Tibial artery (tissue), 4 donors: ENCODE measurements around the gene SCRN2.

Source experiments
- DNase-seq, 2 donors: peaks; one replicate each; pipeline ENCODE4 v3.0.0-alpha.2; 2019
- H3K27ac ChIP-seq, 2 donors: fragments of 200-600 bp; sonication (generic) in 1 of 2; 1 replicate in 1 of 2; 2 replicates in 1 of 2; pipeline ENCODE4 v1.5.1; 2018 to 2019; ENCODE audit warnings: mild to moderate bottlenecking in 1 of 2
- H3K27me3 ChIP-seq, 2 donors: fragments of 200-600 bp; sonication (generic) in 1 of 2; one replicate each; pipeline versions ENCODE4 v1.5.1 to v1.6.0; 2016 to 2019
- H3K36me3 ChIP-seq, 3 donors: fragments of 200-600 bp; sonication (generic) in 2 of 3; one replicate each; pipeline ENCODE4 v1.5.1; 2016 to 2019; ENCODE audit warnings: mild to moderate bottlenecking in 2 of 3
- H3K4me1 ChIP-seq, 4 donors: fragments of 200-600 bp; sonication (generic) in 2 of 4; 1 replicate in 3 of 4; 2 replicates in 1 of 4; pipeline ENCODE4 v1.5.1; 2016 to 2019
- H3K4me3 ChIP-seq, 2 donors: fragments of 200-600 bp; sonication (generic) in 1 of 2; 1 replicate in 1 of 2; 2 replicates in 1 of 2; pipeline ENCODE4 v1.5.1; 2018 to 2019; ENCODE audit warnings: mild to moderate bottlenecking in 2 of 2
- H3K9me3 ChIP-seq, 3 donors: fragments of 200-600 bp; sonication (generic) in 1 of 3; one replicate each; pipeline ENCODE4 v1.5.1; 2016 to 2019
- intact Hi-C: fragments of 100-400 bp; cut with DNase I; formaldehyde crosslinking; loops from one replicate; pipeline ENCODE4 v1.15.0; 2023; ENCODE audit warnings: low total_unique reads
- TF ChIP-seq, protein P1 (sequence below), 2 experiments: fragments of 200-600 bp in 1 of 2; fragments of 450-650 bp in 1 of 2; IDR thresholded peaks; one replicate each; pipeline ENCODE4 v1.5.1; 2017 to 2019; ENCODE audit warnings: antibody characterized with exemption in 2 of 2, mild to moderate bottlenecking in 1 of 2, moderate library complexity in 1 of 2

The SCRN2 gene

DNA sequence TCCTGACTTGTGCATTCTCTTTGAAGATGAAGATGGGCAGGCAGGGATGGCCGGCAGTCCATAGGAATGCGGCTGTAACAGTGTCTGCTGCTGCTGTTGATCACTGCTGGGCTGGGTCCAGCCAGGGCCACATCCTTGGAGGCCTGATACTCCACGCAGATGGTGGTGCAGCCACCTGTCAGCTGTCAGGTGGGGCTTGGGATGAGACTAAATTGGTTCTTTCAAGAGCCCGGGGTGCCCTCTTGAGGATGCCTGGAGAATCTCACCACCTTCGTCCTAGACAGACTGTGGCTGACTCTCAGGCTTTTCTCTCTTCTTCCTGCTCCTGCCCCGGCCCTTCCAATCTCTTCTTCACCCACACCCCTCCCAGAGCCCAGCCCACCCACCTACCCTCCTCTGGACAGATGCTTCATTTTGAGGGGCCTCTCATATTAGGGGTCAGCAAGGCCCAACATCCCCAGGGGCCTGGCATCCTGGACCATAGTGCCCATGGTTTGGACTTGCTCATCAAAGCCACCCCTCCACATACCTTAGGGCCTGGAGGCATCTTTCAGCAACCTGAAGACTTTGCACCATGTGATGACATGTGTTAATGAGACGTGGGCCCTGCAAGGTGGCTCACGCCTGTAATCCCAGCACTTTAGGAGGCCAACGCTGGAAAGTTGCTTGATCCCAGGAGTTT, 38.6 kb downstream of the SCRN2 start:
- Histone ChIP-seq H3K4me1 (peaks cover 0 to 5% (median 0%) of the 10 kb centered on the region in 4 donors), H3K9me3 (no peaks in the 10 kb centered on the region), H3K4me3 (no peak overlapping the region), H3K36me3 (peaks cover 0 to 11% (median 10%) of the 10 kb centered on the region in 3 donors), H3K27ac (no peak overlapping the region), H3K27me3 (peaks cover 0 to 37% of the 10 kb centered on the region in 2 donors)
- intact Hi-C loops: no loop called here
- no peak for DNase-seq
- TF ChIP-seq, protein P1, sequence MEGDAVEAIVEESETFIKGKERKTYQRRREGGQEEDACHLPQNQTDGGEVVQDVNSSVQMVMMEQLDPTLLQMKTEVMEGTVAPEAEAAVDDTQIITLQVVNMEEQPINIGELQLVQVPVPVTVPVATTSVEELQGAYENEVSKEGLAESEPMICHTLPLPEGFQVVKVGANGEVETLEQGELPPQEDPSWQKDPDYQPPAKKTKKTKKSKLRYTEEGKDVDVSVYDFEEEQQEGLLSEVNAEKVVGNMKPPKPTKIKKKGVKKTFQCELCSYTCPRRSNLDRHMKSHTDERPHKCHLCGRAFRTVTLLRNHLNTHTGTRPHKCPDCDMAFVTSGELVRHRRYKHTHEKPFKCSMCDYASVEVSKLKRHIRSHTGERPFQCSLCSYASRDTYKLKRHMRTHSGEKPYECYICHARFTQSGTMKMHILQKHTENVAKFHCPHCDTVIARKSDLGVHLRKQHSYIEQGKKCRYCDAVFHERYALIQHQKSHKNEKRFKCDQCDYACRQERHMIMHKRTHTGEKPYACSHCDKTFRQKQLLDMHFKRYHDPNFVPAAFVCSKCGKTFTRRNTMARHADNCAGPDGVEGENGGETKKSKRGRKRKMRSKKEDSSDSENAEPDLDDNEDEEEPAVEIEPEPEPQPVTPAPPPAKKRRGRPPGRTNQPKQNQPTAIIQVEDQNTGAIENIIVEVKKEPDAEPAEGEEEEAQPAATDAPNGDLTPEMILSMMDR (IDR thresholded peaks at IDR 0.05): peak in 1 of 2 experiments; percentile 33

DNA sequence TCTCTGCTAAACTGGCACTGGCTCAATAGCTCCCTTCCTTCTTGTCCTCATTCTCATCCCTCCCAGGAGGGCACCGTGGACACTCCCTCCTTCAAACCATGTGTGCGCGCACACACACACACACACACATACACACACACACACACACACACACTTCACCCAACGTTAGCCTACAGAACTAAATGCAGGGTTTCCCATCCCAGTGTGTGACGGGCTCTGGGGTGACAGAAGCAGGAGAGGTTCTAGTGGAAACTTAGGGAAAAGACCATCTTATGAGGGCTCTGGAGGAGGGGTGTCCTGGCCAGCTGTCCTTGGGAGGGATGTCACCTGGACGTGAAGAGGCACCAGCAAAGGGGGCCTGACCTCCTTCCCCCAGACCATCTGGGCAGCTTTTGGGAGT, 39.2 kb downstream of the SCRN2 start:
- Histone ChIP-seq H3K4me3 (no peak overlapping the region), H3K27ac (no peak overlapping the region), H3K9me3 (no peaks in the 10 kb centered on the region), H3K36me3 (peaks cover 0 to 5% (median 4%) of the 10 kb centered on the region in 3 donors), H3K4me1 (peaks cover 0 to 5% (median 0%) of the 10 kb centered on the region in 4 donors), H3K27me3 (peaks cover 0 to 43% of the 10 kb centered on the region in 2 donors)
- intact Hi-C loops: no loop called here
- DNase-seq: no peak
- TF ChIP-seq, protein P1 (IDR thresholded peaks at IDR 0.05): no peak

DNA sequence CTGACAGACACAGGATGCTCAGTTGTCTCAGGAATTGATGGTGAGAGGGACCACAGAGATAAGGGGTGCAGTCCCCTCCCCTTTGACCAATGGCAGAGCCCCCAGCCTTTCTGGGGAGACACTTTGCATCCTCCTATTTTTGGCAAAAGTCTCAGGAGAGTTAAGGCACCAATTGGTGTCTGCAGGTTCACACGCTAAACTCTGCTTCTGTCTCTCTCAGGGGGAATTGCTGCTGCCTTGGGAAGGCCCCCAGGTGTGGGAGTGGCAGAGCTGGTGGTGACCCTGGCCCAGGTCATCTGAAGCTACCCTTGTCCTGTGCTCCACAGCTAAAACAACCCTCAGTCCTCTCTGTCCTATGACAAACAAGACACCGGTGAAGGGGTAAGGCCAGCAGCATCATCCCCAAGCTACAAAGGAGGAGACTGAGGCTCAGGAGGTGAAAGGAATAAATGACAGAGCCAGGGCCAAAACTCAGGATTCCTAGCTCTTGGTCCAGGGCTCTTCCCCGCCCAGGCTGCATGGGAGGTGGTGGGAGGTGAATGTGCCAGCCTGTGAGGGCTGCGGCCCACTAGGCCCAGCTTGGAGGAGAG, 39.8 kb downstream of the SCRN2 start:
- no peaks in the 10 kb centered on the region for H3K9me3 ChIP-seq
- intact Hi-C loops: no loop called here
- H3K27me3 ChIP-seq: peaks cover 0 to 46% of the 10 kb centered on the region in 2 donors
- H3K36me3 ChIP-seq: no peaks in the 10 kb centered on the region
- H3K4me1 ChIP-seq: peaks cover 0 to 5% (median 0%) of the 10 kb centered on the region in 4 donors
- no peak overlapping the region for H3K4me3 ChIP-seq
- no peak for DNase-seq
- TF ChIP-seq, protein P1 (IDR thresholded peaks at IDR 0.05): no peak
- no peak overlapping the region for H3K27ac ChIP-seq

DNA sequence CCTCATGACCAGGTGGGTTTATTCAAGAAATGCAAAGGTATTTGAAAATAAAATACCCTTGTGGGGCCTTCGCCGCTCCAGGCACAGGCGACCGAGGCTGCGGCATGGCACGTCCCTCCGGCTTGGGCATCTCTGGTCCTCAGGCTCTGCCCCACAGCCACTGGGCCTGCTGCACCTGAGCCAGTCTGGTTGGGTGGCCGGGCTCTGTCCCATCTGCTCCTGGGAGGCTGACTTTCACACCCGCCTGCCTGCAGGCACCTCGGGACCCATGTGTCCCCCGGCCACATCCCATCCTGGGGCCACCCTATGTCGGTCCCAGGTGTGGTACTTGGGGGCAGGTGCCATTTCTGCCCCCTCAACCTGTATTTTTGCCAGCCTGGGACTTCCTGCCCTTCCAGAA, 40.4 kb downstream of the SCRN2 start:
- Histone ChIP-seq H3K27me3 (peaks cover 0 to 46% of the 10 kb centered on the region in 2 donors), H3K36me3 (no peaks in the 10 kb centered on the region), H3K4me1 (peaks cover 0 to 5% (median 0%) of the 10 kb centered on the region in 4 donors), H3K4me3 (no peak overlapping the region), H3K9me3 (no peaks in the 10 kb centered on the region), H3K27ac (no peak overlapping the region)
- TF ChIP-seq, protein P1 (IDR thresholded peaks at IDR 0.05): no peak
- DNase-seq: no peak
- intact Hi-C loops: no loop called here

DNA sequence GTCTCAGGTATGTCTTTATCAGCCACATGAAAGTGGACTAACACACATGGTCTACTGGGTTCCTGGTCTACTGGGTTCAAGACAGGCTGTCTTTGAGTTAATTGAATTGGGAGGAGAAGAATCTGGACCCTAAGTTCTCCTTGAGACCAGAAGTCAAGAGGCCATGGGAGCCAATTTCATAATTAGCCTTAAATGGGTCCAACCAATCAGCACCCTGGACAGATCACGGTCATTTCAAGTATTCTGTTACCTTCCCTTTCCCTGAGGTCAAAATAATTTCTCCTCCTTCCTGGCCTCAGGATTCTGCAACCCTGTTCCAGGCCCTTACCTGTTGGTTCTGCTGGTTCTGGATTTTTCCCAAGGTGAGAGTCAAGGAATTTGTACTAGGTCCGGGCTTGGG, 43.3 kb downstream of the SCRN2 start:
- no peak for DNase-seq
- TF ChIP-seq, protein P1 (IDR thresholded peaks at IDR 0.05): no peak
- Histone ChIP-seq H3K4me3 (no peak overlapping the region), H3K4me1 (no peaks in the 10 kb centered on the region), H3K27ac (no peak overlapping the region), H3K27me3 (peaks cover 0 to 60% of the 10 kb centered on the region in 2 donors), H3K36me3 (no peaks in the 10 kb centered on the region), H3K9me3 (no peaks in the 10 kb centered on the region)
- intact Hi-C loops: no loop called here
